GM12891 (cell line): Measurements from ENCODE around the gene HOPX.

ENCODE experiments used
- POLR2A ChIP-seq: IDR thresholded peaks from 2 replicates; pipeline ENCODE4 v1.6.1; 2011; ENCODE audit warnings: low read depth, low read length, control low read depth
- POLR2AphosphoS5 ChIP-seq: IDR thresholded peaks from 2 replicates; pipeline ENCODE4 v1.6.1; 2011; ENCODE audit warnings: low read depth, low read length, control low read depth

- no peak for TF ChIP-seq POLR2AphosphoS5
- no peak for TF ChIP-seq POLR2A
Observed at GRCh38 chr4:56708146-56708545, 27.1 kb upstream of the HOPX start.
